Limb (tissue), 2 donors: ENCODE results near the gene UPK2.

Experiments used
- DNase-seq, 2 donors: peaks; one replicate each; pipeline ENCODE4 v3.0.0-alpha.2; 2016; ENCODE audit errors: extremely low spot score in 2 of 2

Gene UPK2

DNA sequence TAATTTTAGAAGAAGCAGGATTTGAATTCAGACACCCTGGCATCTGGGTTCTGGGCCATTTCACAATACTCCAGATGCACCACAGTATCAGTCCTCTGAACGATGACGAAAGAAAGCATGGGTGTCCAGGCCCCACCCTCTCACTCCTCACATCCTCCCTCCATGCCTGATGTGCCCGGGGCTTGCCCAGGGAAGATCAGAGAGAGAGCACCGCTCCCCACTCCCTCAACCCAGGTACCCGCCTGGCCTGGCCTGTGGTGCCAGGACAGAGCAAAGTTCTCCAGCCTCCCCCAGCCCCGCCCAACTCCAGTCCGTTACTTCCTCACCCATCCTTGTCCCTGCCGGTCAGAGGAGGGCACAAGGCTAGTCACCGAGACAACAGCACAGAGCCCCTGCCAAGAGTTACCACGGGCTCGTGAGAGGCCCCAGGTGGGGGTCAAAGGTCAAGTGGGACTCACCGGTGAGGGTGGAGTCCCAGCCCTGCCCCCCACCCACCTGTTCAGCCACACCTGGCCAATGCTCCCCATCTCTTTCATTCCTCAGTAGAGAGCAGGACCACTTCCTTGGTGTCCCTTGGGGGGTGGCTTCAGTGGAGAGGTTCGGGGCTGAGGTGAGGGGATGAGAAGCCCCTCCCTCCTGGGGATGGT is 38.5 kb upstream of the UPK2 start:
- DNase-seq: no peak

DNA sequence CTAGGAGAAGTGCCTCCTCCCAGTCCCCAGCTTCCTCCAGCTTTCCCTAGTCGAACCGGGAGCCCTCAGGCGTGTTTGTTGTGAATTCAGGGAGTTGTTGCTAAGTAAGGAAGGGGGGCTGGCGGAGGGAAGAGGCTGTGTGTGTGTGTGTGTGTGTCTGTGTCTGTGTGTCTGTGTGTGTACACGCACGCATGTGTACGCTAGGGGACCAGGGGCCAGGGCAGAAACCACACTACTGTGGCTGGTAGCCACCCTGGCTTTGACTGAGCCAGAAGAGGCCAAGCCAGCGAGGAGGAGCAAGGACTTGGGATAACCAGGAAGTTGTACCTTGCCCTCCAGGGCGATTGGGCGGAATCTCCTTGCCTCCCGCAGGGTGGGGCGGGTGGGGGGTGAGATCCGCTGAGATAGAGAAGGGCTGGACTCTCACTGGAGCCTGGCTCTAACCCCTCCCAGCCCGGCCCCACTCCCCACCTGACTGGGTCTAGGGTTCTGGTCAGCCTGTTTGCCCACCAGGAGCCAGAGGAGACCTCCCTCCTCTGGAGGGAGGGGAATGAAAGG is 37.9 kb upstream of the UPK2 start:
- peak; percentile 77 to 80 for DNase-seq

DNA sequence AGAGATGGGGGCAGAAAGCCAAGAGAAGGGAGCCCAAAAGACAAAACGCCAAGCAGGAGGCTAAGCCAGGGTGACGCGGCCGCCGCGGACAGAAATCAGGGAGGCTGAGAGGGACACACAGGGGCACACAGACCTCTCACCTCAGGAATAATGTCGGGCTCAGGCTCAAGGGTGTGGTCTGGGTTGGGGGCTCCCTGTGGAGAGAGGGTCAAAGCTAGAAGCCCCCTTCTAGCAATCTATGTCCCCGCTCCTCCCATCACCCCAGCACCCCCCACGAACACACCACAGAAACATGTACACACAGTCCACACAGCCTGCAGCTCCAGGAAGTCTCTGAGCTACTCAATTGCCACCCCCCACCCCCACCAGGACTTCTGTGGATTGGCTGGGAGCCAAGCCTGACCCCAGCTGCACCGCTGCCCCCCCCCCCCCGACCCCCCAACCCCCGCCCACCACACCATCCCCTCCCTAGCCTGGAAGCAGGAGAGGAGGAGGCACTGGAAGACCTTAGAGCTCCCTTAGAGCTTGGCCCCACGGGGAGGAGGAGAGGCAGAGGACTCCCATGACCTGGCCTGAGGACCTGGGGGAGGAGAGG is 37.3 kb upstream of the UPK2 start:
- DNase-seq: peak in 1 of 2 donors; percentile 67

DNA sequence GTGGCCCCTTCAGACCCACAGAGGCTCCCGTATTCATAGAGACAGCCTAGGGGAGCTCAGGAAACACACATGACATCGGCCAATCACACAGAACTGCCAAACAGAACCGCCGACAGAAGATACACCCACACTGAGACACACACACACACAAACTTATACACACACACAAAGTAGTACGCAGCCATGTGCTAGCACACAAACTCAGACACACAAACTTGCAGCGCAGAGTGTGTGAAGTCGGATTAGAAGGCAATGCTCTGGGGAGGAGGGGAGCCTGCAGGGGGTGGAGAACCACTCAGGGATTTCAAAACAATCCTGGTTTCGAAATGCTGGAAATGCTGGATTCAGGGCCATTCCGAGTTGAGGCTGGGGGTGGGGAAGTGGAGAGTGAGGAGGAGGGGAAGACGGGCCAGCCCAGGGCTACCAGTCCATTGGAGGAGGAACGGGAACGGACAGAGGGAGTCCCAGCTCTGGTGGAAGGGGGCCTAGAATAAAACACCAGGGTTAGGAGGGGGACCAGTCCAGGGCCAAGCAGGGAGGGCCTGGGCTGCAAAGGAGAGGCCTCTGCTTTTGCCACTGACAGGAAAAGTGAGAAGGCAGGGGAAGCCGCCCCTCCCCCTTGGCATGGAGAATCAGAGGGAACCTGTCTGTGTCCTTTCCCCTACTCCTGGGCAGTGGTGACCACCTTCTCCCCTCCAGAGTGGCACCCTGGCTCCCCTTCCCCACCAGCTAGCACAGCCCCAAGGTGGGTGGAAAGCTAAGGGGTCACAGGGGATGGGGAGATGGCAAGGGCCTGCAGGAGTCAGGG is 34.8 kb upstream of the UPK2 start:
- peak in 1 of 2 donors; percentile 34 for DNase-seq

DNA sequence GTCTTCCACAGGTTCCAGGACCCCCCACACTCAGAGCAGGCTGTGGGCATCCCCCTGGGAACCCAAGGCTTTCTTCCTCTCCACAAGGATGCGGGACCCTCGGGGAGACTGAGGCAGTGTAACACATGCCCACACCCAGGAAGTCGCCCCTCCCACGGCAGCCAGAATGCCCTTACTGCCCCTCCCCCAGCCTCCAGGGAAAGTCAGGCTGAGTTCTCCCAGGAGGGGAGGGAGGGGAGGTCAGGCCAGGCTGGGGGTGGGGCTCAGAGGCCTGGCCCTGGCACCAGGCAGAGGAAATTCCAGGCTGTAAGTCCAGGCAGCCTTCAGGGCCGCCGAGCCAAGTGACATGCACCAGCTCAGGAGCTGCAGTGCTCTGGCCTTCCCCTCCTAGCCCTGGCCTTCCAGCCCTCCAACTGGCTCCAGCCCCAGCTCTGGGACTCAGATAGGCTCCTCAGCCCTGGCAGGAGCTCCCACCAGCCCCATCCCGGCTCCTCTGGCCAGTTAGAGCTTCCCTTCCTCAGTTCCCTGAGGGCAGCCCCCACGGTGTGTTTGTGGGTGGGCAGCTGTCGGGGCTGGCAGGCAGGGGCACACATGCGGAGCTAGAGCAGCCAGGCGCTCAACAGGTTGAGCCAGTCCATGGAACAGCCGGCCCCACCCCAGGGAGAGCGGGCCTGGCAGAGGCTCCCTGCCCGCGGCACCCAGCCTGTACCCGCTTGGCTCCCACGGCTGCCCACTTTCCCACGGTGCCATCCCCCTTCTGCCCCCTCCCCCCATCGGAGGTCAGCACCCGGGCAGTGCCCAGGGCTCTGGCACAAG is 34.0 kb upstream of the UPK2 start:
- peak in 1 of 2 donors; percentile 45 for DNase-seq

DNA sequence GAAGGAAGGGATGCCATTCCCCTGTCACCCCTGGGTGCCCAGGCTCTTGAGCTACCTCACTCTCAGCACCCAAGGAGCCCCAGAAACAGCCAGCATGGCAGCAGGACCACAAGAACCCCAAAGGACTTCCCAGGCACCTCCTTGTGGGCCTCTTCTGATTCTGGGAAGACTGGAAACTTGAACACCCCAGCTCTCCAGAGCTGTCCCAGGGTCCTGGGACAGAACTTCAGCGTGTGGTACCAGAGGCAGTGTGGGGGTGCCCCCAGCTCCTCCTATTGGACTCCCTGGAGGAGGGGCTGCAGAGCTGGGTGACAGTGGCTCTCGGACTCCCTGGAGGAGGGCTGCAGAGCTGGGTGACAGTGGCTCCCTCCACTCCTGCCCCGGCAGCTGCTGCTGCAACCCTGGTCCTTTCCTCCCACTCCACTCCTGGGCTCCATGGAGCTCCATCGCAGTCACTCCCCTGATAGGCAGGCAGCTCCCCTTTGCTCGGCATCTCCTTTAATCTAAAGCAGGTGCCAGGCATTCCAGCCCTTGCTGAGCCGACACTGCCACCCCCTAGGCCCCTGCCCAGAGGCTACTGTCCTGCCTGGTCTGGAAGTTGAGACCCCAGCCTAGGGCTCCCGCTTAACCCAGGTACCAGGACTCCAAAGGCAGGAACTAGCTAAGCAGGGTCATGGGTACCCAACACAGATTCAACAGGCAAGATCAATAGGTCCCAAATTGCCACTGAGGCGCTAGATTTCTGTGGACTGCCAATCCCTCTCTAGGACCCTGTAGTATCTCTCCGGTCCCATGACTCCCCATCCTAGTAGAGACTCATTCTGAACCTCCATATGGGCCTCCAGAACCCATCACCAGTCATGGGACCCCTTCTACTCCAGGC is 33.1 kb upstream of the UPK2 start:
- peak in 1 of 2 donors; percentile 31 for DNase-seq

DNA sequence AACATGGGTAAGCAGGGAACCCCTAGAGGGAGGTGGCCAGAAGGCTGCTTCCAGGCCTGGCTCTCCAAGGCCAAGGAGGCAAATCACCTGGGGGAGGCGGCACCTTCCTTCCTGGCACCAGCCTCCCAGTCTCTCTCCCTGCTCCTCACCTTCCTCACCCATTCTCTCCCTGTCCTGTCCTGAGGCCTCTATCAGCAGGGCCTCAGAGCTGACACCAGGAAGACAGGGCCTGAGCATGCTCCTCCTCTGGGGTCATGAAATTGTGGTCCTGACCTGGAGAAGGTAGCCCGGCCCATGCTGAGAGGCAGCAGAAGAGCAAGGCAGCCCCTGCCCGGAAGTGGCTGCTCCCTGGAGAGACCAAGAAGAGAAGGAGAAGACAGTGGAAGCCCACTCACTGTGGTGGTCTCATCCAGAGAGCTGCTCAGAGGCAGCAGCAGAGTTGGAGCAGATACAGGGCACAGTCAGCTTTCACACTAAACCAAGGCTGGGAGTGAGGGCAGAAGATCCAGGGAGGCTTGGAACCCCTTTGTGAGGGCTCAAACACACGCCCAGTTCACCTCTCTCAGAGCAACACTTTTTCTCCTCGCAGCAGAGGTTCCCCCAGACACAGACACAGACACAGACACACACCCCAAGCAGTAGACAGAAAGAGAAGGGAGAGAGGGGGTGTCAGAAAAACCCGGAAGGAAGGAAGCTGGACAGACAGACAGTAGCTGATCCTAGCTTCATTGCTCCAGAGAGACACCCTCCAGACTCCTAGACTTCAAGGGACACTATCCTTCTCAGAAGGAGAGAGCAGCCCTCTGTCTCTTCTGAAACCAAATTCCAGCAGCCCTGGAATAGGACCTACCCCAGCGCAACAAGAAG is 32.1 kb upstream of the UPK2 start:
- DNase-seq: no peak

DNA sequence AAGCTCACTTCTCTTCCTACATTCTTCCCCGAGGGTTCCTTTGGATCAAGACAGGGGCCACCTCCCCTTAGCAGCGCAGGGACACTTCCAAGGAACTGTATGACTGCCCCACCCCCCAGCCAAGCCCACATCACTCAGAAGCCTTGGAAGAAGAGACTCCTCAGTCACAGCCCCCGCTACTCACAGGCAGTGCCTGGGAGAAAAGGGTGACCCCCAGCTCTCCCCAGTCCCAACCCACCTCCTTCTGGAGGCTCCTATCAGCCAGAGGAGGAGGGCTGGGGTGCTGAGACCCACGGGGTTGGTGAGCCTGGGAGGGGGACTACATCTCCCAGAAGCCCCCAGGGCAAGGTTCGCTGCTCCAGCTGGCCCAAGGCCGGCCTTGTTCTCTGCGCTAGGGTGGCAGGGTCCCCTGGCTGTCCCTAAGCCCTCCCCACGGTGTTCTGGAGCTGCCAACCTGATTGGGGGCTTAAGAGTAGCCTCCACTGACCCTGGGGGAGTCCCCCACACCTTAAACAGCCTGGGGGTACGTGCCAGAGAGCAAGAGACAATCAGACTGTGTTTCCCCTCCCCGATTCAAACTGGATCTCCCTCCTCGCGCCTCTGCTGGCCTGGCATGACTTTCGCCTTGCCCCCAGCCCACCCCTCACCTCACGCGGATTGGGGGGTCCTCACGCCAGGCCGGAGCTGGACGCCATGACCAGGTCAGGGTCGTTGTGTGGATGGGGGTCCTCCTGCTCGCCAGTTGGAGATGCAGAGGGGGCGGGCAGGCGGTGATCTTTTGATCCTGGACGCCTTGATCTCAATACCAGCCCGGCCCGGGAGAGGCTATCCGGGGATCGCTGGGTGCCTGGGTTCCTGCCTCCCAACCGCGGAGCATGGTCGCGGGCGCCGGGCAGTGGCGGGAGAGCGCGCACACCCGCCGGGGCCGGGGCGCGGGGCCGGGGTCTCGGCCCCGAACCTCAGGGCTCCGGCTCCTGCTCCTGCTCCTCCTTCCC is 31.2 kb upstream of the UPK2 start:
- peak in 1 of 2 donors; percentile 76 for DNase-seq

DNA sequence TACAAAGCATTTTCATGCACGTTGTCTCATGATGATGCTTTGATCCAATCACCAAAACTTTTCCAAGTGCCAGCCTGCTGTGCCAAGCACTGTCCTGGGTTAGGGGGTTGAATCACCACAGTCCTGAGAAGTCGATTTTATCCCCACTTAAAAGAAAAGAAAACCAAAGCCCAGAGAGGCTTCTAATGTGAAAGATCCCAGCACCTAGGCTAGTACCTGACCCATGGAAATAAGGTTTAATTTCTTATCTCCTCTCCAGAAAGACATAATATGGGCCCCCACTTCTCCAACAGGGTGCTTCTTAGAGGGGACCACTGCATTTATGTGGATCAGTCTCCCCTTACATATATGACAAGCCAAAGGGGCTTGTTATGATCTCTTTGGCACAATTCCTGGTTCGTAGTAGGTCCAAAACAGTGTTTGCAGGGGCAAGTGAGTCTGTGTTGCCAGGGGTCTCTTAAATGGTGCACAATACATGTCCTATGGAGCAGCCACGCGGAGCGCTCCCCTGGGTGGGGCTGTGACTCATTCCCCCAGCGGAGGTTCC is 28.5 kb upstream of the UPK2 start:
- no peak for DNase-seq

DNA sequence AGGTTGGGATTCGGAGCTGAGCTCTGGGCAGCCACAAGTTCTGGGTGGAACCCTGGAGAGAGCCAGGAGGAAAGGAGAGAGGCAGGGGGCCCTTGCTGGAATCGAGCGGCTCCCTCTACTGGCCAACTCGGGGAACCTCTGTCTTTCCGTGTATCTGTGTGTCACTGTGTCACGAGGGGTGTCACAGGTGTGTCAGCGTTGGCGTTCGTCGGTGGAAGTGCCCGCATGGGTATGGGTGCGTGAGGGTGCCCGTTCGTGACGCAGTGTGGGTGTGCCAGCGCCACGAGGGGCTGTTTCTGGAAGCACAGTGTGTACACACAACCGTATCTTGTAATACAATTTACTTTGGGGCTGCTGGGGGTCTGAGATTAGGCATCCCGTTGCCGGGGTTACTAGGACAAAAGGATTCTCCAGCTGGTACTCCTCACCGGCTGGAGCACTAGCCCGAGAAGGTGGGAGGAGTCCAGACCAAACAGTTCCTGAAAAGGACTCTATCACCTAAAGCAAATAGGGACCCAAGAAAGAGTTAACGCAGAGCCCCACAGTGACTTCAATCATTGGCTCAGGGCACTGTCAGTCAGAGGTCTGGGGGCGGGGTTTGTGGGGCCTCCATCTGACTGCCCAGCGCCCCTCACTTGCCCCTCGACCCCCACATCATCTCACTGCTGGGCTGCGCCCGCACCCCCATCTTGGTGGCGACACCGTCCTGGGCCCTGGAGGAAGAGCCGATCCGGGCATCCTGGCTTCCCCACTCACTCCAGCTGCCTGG is 27.8 kb upstream of the UPK2 start:
- peak; percentile 94 to 98 for DNase-seq

DNA sequence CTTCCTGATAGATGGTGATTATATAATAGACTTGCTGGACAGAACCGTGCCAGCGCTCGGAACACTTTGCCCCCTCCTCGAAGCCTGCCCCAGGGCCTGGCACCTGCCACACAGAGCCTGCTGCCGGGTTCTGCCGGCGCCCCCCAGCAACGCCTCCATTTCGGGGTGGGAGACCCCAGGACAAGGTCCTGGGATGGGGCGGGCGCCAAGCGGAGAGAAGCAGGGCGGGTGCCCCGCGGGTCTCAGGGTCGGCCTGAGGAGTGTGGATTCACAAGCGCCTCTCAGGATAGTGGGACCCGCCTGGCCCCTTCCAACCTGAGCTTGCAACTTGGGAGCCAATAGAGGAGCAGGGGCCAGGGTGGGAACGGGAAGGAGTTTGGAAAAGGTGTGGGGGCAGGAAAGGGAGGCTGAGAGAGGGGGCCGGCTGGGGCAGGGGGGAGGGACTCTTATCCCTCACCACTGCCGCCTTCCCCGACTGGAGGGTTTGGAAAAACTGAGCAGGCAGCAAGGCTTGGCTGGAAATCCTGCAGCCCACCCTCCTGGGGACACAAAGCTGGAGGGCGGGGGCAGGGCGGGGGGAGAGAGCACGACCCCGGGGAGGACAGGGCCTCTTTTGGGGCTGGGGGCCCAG is 27.1 kb upstream of the UPK2 start:
- DNase-seq: peak in 1 of 2 donors; percentile 82

DNA sequence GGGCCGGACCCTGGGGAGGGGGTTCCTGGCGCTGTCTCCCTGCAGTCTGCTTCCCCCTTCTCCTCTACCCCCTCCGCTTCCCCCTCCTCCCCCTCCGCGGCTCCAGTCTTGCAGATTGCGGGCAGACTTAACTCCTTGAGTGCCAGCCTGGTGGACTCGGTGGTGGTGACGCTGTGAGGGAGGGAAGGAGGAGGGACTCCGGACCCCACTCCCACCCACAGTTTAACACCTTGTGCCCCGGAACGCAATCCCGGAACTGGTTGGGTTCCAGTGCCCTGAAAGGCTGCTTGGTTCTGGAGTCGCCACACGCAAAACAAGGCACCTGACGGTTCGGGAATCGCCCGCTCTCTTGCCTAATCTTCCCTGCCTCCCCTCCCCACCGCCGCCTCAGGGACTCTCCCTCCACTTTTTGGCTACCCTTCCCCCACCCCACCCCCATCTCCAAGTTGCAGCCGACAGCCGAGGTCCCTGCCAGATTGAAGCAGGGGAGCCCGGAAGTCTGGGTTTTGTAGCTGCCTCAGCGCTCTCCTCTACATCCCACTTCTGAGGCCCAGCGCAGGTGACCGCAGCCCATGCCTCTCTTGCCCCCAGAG is 26.5 kb upstream of the UPK2 start:
- peak; percentile 94 for DNase-seq

DNA sequence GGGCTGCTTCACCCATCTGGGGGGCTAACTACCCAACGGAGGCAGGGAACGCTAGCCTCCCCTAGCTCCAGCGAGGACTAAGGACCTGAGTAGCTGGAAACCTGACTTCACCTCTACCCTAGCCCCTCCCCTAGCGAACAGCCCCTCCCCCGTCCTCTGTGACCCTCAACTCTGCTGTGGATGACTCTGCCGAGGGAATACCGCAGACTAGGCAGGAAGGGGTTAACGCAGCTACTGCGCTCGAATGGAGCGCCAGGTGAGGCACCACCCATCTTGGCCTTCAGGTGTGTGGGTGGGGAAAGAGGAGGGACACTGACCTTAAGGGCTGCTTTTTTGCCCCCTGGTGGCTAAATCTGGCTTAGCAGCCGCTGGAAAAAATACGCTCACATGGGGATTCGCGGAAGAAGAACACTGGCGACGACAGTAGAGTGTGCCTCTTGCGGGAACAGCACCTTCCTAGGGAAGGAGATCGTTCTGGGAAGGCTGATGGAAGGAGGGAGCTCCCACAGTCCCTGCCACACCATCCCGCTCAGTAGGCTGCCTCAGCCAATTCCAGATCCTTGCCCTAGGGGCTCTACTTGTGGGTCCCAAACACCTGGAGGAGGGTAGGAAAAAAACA is 25.9 kb upstream of the UPK2 start:
- DNase-seq: peak; percentile 80 to 88

DNA sequence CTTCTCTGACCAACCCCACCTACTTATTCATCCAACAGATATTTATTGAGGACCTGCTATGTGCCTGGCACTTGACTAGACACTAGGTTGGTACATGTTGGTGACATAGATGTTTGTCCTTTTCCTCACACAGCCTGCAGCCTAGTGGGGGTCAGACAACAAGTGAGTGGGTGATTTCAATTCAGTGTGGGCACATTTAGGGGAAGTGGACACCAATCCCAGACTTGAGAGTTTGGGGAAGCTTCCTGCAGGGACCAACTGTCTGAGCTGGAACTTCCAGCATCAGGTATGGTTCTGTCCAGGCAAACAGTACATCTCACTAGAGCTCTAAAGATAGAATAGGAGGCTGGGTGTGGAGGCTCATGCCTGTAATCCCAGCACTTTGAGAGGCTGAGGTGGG is 24.5 kb upstream of the UPK2 start:
- DNase-seq: no peak

DNA sequence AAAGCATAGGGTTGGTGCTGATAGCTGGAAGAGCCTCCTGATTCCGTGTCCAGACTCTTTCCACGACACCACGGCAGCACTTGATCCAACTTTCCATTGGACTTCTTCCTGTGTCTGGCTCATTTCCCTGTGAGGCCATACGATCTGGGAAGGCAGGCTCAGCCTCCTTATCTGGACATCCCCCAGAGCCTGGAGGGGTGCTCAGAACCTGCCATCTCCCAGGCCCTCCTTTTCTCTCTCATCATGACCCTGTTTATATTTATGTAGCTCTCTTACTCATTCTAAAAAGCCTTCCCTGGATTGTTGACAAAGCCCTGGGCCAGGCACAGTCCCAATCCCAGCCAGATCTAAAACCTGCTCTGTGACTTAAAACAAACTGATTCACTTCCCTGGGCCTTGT is 22.6 kb upstream of the UPK2 start:
- DNase-seq: no peak

DNA sequence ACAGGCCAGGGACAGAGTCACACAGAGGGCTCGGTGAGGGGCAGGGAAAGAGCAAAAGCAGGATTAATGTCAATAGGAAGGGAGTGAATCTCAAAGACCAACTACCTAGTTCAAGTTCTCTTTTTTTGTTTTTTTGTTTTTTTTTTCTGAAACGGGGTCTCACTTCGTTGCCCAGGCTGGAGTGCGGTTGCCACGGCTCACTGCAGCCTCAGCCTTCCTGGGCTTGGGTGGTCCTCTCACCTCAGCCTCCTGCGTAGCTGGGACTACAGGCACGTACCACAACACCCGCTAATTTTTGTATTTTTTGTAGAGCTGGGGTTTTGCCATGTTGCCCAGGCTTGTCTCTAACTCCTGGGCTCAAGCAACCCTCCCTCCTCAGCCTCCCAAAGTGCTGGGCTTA is 20.7 kb upstream of the UPK2 start:
- DNase-seq: no peak
